Peyer's patch (tissue), 4 donors: ENCODE measurements around the gene NCS1.

ENCODE experiments used
- CTCF ChIP-seq, 6 experiments: fragments of 450-650 bp in 4 of 6; fragments of 200-600 bp in 2 of 6; sonication (generic) in 1 of 6; IDR thresholded peaks; one replicate each; pipeline ENCODE4 v1.5.1; 2017 to 2019; ENCODE audit warnings: antibody characterized with exemption in 6 of 6, mild to moderate bottlenecking in 3 of 6, moderate library complexity in 1 of 6
- POLR2A ChIP-seq, 2 donors: fragments of 450-650 bp; IDR thresholded peaks; one replicate each; pipeline ENCODE4 v1.5.1; 2017; ENCODE audit warnings: antibody characterized with exemption in 2 of 2, mild to moderate bottlenecking in 2 of 2, moderate library complexity in 2 of 2

- TF ChIP-seq CTCF (IDR thresholded peaks at IDR 0.05): no peak
- no peak for TF ChIP-seq POLR2A (IDR thresholded peaks at IDR 0.05)
Observed at GRCh38 chr9:130183133-130183762, 11.0 kb downstream of the NCS1 start.
